Stimulated activated CD4-positive, alpha-beta T cell treated with anti-CD3 and anti-CD28 coated beads, Interleukin-4, amount 100 ng/mL, for 4 hours (primary cell): ENCODE results near the gene CANT1.

Experiments
- DNase-seq, 2 experiments: peaks; one replicate each; pipeline ENCODE4 v3.0.0-alpha.2; 2020

Gene CANT1

DNA sequence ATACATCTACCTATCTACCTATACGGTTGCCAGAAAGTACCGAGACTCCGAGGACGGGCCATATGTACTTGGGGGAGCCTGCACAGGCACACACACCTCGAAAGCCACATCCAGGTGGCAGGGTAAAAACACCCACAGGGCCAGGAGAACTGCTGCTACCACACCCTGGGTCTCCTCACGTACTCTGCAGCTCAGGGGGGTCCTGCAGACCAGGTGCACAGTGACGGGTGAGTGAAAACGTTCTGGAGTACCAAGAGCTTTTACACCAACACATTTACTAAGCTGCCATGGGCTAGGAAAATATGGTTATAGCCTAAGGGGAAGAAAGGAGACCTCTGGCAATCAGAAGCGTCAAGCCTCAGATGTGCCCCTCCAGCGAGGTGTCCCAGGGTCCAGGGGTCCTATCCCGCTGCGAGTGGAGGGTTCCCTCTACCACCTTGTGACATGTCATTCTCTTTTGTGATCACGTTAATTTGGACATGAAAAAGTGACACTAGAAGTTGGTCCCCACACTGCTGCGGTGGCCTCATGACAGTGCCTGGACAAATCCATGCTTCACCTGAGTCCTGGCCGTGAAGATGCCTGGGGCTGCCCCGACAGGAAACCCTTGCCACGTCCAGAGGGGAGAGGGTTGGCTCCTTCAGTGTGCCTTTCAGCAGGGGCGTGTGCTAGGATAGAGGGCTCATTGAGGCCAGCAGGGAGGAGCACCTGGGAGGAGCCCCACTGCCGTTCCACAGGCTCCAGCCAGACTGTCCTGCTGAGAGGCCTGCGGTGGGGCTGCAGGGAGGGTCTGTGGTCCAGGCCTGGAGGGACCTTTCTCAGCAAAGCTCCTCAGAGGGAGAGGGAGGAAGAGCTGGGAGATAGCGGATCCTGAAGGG is 1.8 kb downstream of the CANT1 start:
- no peak for DNase-seq

DNA sequence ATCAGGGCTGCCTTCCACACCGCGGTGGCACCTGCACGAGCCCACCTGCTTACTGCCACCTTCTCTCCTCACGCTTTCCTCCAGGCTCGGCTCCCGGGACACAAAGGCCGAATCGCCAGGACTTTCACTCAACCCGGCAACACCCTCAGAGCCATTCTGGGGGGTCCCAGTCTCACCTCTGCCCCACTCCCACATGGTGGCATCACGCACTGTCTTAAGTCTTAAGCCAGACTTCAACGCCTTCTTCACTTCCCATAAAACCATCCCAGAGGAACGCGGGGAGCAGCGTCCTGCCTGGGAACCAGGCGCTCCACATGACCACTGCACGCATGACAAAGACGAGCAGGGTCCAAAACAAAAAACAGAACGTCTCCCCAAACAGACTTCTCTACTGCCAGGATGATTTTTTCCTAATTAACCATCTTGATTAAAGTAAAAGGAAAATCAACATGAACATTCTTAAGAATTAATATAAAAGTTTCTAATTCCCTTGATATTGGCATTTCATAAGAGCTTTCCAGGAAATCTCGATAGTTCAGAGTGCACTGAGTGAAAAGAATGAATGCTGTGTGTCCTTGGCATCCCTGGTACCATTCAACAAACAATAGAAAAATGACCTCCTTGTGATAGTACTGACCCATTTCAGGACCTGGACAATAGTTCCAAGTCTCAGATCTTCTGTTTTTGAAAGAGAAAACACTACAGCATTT is 2.6 kb downstream of the CANT1 start:
- no peak for DNase-seq

- DNase-seq = no peak
Observed at GRCh38 chr17:79006046-79006445, 3.5 kb downstream of the CANT1 start.

DNA sequence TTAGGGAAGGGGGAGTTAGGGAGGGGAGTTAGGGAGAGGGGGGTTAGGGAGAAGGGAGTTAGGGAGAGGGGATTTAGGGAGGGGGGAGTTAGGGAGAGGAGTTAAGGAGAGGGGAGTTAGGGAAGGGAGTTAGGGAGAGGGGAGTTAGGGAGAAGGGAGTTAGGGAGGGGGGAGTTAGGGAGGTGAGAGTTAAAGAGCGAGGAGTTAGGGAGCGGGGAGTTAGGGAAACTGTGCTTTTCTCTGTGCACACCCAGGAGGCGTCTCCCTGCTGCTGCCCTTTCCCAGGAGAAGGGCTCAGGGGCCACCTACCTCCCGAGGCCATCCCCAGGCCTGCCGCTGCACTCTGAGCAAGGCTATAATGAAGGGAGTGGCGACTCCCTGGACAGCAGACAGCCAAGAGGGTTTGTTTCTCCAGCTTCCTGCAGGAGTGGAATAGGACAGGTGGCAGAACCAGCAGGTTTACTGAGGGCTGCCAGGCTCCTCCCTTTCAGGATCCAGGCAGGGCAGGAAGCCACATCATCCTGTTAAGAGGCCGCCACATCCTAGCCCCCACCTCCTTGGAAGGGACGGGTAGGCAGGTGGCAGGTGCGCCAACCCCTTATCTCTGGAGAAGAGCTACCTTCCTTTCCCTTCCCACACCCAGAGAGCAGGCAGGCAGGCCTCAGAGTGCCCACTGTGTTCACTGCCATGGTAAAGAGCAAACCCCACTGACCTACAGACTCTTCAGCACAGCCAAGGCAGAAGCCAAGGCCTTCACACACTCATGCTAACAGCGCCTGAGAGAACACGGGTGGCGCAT is 4.3 kb downstream of the CANT1 start:
- no peak for DNase-seq

GRCh38 chr17:79003661-79004411 is 5.7 kb downstream of the CANT1 start:
- no peak for DNase-seq

DNA sequence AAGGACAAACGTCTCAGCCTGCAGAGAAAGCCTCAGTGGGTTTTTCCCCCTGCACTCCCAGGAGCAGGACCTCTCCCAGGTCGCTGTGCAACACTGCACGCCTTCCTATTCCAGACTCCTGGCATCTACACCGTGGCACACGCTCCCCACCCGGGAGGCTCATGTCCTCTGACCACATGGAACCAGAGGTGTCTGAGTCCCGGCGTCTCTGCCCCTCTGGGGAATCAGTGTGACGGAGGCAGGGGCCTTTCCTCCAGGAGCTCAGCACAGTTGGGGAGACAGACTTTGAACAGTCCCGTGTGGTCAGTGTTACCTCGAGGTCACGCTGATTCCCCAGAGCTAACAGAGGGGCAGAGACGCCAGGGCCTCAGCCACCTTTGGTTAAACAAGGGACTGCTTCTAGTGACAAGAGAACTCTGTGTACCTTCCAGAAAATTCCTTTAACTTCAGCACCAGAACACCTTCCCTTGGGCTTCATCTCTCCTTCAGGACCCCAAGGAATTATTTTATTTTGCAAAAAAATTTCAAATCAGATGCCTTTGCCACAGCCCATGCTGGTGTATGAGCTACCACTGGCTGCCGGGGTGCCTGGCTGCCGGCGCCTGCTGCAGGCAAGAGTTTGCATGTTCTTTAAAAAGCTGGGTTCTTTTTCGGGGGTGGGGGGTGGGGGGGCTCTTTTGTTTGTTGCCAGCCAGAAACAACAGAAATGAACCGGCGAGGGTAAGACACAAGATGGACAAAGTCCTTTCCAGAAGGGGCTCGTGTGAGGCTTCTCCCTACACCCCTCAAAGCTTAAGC is 6.6 kb downstream of the CANT1 start:
- DNase-seq = no peak

DNA sequence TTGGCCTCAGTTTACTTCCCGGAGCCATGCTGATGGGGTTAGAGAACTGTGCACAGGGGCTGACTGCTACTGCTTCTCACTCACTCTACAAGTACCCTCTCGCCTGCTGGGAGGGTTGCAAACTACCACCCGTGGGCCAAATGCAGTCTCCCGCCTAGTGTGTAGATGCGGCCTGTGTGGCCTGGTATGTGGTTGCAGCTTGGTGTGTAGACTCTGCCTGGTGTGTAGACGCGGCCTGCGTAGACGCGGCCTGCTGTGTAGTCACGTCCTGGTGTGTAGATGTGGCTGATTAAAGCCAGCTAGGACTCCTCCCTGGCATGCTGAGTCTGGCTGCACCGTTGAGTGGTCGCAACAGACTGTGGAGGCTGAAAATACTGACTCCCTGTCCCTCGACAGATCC is 7.3 kb downstream of the CANT1 start:
- no peak for DNase-seq

DNA sequence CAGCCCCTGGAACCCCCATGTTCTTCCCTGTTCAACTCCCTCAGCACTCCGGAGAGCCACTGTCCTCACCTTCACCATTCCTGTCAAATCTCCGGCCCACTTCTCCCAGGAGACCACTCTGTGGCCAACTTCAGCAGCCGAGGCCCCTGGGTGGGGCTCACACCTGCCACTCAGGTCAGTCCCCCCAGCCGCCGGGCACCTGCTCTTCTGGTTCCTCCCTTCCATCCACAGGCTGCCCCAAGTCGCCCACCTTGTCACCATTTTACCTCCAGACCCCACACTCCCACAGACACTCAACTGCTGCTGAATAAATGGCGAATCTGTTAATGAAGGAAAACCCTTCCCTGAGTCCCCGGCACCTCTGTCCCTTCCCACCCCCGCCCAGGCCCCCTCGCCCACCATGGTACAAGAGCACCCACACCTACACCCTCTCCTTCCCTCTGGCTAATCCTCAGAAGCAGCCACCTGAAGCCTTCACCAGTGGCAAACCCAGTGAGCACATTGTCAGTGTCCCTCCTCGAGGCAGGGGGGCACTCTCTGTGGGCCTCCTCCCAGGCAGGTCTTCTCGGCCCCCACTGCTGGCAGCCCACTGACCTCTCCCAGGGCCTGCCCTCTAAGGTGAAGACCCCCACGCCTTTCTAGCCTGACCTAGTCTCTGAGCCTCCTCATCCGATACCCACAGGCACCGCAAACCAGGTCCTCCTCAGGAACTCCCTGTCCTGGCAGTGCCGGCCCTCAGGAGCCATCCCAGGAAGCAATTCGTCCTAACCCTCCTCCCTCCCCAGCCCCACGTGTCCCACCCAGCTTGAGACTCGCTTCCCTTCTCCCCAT is 8.2 kb downstream of the CANT1 start:
- no peak for DNase-seq

- DNase-seq = no peak
Observed at GRCh38 chr17:79000396-79001189, 9.0 kb downstream of the CANT1 start.

DNA sequence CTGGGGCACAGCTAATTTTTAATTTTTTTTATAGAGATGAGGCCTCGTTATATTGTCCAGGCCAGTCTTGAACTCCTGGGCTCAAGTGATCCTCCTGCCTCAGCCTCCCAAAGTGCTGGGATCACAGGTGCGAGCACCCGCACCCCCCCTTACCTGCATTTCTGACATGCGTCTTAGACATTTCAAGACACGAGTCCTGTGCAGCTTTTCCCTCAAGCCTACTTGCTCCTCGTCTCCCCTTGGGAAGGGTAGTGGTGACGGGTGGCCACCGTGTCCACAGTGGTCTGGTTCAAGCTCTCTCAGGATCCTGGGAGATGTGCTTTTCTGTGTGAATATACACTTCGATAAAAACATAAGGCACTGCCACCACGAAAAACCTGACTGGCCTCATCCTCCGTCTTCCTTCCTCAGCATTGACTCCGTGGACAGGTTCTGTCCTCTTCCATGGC is 9.6 kb downstream of the CANT1 start:
- no peak for DNase-seq

- DNase-seq = no peak
Observed at GRCh38 chr17:78999056-78999768, 10.4 kb downstream of the CANT1 start.

DNA sequence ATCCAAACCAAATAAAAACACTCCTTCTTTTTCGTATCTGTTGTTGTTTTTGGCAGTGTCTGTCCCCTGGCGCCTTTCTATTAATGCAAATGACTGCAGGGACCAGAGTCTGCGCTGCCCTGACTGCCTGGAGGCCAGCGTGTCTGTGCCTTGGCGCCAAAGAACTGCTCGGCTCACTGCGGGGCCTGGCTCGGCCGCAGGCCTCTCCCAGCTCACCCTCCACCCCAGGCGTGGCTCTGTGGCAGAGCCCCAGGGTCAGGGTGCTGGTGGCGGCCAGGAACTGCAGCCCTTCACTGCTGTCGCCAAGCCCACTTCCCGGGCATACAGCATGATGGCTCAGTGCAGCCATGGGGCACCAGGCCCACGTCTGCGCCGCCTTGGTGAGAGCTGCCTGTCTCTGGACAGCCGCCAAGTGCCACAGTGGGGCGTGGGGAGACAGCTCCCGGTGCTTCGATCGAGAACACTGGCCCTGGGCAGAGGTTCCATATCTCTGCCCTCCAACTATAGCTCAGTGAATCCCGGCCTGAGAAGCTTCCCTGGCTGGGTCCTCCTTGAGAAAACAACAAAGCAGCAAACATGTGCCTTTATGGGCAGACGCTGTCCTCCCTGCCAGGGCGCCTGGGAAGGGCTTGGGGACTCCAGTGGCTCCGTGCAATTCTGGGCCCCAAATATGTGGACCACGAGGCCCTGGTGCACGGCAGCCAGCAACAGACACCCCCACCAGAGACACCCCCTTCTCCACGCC is 11.1 kb downstream of the CANT1 start:
- no peak for DNase-seq

DNA sequence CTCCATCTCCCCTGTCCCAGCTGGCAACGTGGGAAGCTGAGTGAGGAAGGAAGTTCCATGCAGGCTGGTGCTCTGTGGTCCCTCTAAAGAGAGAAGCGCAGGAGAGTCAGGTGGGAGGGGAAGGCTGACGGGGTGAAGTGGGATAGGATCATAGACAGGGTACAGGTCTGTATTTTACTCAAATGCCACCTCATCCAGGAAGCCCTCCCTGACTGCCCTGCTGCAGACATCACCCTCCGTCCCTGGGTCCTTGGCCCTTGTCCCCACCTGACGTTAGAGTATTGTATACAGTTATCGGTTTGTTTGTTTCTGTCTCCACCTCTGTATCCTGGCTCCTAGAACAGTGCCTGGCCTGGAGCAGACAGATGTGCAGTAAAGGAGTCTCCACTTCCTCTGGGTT is 11.7 kb downstream of the CANT1 start:
- DNase-seq = no peak

DNA sequence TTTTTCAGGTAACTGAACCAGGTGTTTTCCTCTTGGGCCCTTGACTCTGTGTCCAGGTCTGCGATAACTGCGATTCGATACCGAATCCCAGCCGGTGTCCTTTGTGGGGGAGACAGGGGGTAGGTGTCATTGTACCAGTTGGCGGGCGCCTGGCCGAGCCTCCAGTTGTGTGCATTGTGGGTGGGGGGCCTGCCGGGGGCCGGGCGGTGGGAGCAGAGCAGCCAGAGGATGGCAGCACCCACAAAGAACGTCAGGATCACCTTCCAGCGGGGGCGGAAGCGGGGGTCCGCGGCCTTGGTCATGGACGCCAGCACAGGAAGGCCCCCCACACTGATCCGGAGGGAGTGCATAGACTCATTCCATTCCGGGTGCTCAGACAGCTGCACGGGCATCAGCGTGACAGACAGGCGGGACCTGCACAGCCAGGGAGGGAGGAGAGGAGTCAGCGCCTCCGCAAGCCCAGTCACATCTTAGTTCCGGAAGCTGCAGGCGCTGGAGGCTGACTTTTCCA is 12.3 kb downstream of the CANT1 start:
- DNase-seq = no peak

- DNase-seq = no peak
Observed at GRCh38 chr17:78996781-78997201, 12.8 kb downstream of the CANT1 start.

DNA sequence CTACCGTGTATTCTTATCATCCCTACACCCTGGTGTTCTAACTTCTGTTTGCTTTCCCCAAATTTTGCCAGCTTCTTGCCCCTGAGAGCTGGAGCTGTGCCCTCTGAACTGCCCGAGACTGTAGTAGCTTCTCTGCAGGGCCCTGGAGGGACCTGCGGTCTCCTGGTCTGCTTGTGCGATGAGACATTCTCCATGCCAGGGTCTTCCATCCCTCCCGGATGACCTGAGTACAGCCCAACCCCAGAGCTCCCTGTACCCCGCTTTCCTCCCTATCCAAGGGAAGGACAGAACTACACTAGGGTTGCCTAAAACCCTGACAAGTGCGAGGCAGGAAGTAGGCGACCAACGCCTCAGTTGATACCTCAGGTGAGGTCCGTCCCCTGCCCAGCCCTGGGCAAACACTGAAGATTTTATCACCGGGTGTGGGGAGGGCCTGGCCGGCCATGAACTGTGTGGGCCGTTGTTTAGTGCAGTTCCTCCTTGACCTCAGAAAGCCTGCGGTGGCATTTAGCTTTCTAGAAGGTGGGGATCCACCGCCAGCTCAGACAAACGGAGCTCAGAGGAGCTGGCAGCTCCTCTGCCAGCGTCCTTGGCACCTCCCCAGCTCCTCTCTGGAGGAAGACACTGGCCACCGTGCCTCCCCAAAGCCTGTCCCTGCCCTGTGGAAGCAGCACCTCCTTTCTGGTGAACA is 13.7 kb downstream of the CANT1 start:
- no peak for DNase-seq

- no peak for DNase-seq
Observed at GRCh38 chr17:78995022-78995760, 14.4 kb downstream of the CANT1 start.
